Endothelial cell of umbilical vein (primary cell): ENCODE measurements around the gene PADI1. TPM values are rescaled to one million over a fixed set of nuclear protein-coding genes. Genes with fewer than 3 reads are reported as not detected.

Experiments used
- BruUV-seq: library from RNA; stranded (reverse); fragments of 400-500 nt; replicated peaks from 2 replicates; lab custom pipeline; 2021; lab: Mats Ljungman, UMichigan
- CTCF ChIA-PET: fragments of 300-600, 350-600 bp; sonication (Branson Sonifier 250); formaldehyde crosslinking; loops from one replicate; lab custom pipeline; 2021; ENCODE audit warnings: antibody characterized with exemption, inconsistent platforms; lab: Charles Lee
- POLR2A ChIA-PET: fragments of 300-600, 350-600 bp; sonication (Branson Sonifier 250); formaldehyde crosslinking; loops from one replicate; lab custom pipeline; 2021; ENCODE audit warnings: antibody characterized with exemption, inconsistent platforms; lab: Charles Lee
- DNase-seq: peaks from one replicate; pipeline ENCODE4 v3.0.0-alpha.2; 2011; ENCODE audit warnings: low read depth, low spot score
- FAIRE-seq: peaks from 2 replicates; lab custom pipeline; 2011; peaks lifted over from hg19 to GRCh38; lab: Jason Lieb, UNC
- H2AFZ ChIP-seq: 2 replicates; pipeline ENCODE4 v1.6.0; 2012; ENCODE audit warnings: low read depth, low read length, control low read depth, inconsistent platforms
- H3K27ac ChIP-seq: 2 replicates; pipeline ENCODE4 v1.5.1; 2011; ENCODE audit warnings: low read depth, mild to moderate bottlenecking, control low read depth, low read length, moderate library complexity; ENCODE audit not compliant: insufficient read depth
- H3K27me3 ChIP-seq, 2 experiments: 2 replicates each; pipeline versions ENCODE4 v1.6.0 to v1.6.1; 2011; ENCODE audit warnings: low read length in 2 of 2, mixed read lengths in 1 of 2; ENCODE audit not compliant: control insufficient read depth in 2 of 2, insufficient read depth in 2 of 2
- H3K36me3 ChIP-seq, 2 experiments: 2 replicates in 1 of 2; 3 replicates in 1 of 2; pipeline ENCODE4 v1.5.1; 2011; ENCODE audit warnings: low read length in 2 of 2, mild to moderate bottlenecking in 1 of 2, moderate library complexity in 1 of 2; ENCODE audit not compliant: control insufficient read depth in 2 of 2, insufficient read depth in 2 of 2; ENCODE audit errors: extremely low read depth in 1 of 2
- H3K4me1 ChIP-seq: 3 replicates; pipeline ENCODE4 v1.5.1; 2011; ENCODE audit warnings: mild to moderate bottlenecking, low read length; ENCODE audit not compliant: control insufficient read depth, insufficient read depth; ENCODE audit errors: extremely low read depth
- H3K4me2 ChIP-seq: 2 replicates; pipeline ENCODE4 v1.6.1; 2011; ENCODE audit warnings: low read length, control low read depth, mixed read lengths; ENCODE audit not compliant: insufficient read depth
- H3K4me3 ChIP-seq, 3 experiments: fragments of 200-600 bp in 1 of 3; sonication (generic), shearing (Covaris generic) in 1 of 3; replicated peaks in 1 of 3; 2 replicates each; pipeline ENCODE4 v1.5.1; 2011 to 2016; ENCODE audit warnings: control low read depth in 3 of 3, low read length in 3 of 3, mild to moderate bottlenecking in 2 of 3, inconsistent platforms in 1 of 3, low read depth in 1 of 3, moderate library complexity in 1 of 3; ENCODE audit not compliant: insufficient read depth in 1 of 3
- H3K79me2 ChIP-seq: 2 replicates; pipeline ENCODE4 v1.6.0; 2012; ENCODE audit warnings: low read length, inconsistent platforms; ENCODE audit not compliant: control insufficient read depth, insufficient read depth
- H3K9ac ChIP-seq: replicated peaks from 2 replicates; pipeline ENCODE3; 2011; ENCODE audit warnings: low read length, control low read depth; ENCODE audit not compliant: insufficient read depth; ENCODE audit errors: extremely low read depth
- H3K9me1 ChIP-seq: replicated peaks from 3 replicates; pipeline ENCODE4 v1.6.0; 2011; ENCODE audit warnings: mild to moderate bottlenecking, low read length; ENCODE audit not compliant: control insufficient read depth, insufficient read depth; ENCODE audit errors: extremely low read depth
- H3K9me3 ChIP-seq: replicated peaks from 2 replicates; pipeline ENCODE4 v1.5.1; 2012; ENCODE audit warnings: low read length, inconsistent platforms; ENCODE audit not compliant: control insufficient read depth, insufficient read depth
- H4K20me1 ChIP-seq: replicated peaks from 2 replicates; pipeline ENCODE3; 2011; ENCODE audit warnings: mild to moderate bottlenecking, low read length; ENCODE audit not compliant: control insufficient read depth, insufficient read depth; ENCODE audit errors: extremely low read depth
- CTCF ChIP-seq, 2 donors: IDR thresholded peaks; 1 replicate in 1 of 2; 2 replicates in 1 of 2; pipeline ENCODE4 v1.5.1; 2011; ENCODE audit warnings: low read length in 2 of 2, mild to moderate bottlenecking in 2 of 2, moderate library complexity in 2 of 2, control low read depth in 1 of 2, inconsistent platforms in 1 of 2, low read depth in 1 of 2; ENCODE audit not compliant: insufficient read depth in 1 of 2; ENCODE audit errors: extremely low read depth in 1 of 2
- FOS ChIP-seq: IDR thresholded peaks from 2 replicates; pipeline ENCODE4 v1.6.1; 2011; ENCODE audit warnings: mild to moderate bottlenecking, low read length, moderate library complexity, borderline replicate concordance; ENCODE audit not compliant: insufficient read depth
- GATA2 ChIP-seq: IDR thresholded peaks from 2 replicates; pipeline ENCODE4 v1.7.0; 2011; ENCODE audit warnings: low read depth, mild to moderate bottlenecking, moderate library complexity, mixed read lengths, low read length; ENCODE audit not compliant: insufficient read length, insufficient read depth
- JUN ChIP-seq: IDR thresholded peaks from 2 replicates; pipeline ENCODE4 v1.6.1; 2011; ENCODE audit warnings: borderline replicate concordance, low read depth; ENCODE audit not compliant: insufficient read length, insufficient read depth
- MAX ChIP-seq: IDR thresholded peaks from 2 replicates; pipeline ENCODE4 v1.6.1; 2011; ENCODE audit not compliant: insufficient read depth, insufficient read length
- MYC ChIP-seq: IDR thresholded peaks from one replicate; pipeline ENCODE4 v1.6.1; 2011; ENCODE audit warnings: mild to moderate bottlenecking, low read depth, low read length
- POLR2A ChIP-seq: IDR thresholded peaks from 2 replicates; pipeline ENCODE4 v1.6.1; 2012; ENCODE audit warnings: low read depth, mild to moderate bottlenecking, control low read depth, low read length
- POLR2AphosphoS5 ChIP-seq: IDR thresholded peaks from 2 replicates; pipeline ENCODE4 v1.6.1; 2012; ENCODE audit warnings: low read depth, mild to moderate bottlenecking, control low read depth, low read length, moderate library complexity; ENCODE audit not compliant: insufficient read depth
- dilution Hi-C: fragments of 300-500 bp; cut with MboI; formaldehyde crosslinking; loops from one replicate; pipeline ENCODE4 v1.15.0; 2019; ENCODE audit warnings: low sequenced_read_pairs; ENCODE audit not compliant: extremely low pct_ligation_motif_present
- intact Hi-C: fragments of 100-400 bp; cut with micrococcal nuclease; formaldehyde crosslinking; loops from one replicate; pipeline ENCODE4 v1.10.0; 2022
- polyA plus RNA-seq, 4 experiments: library from polyadenylated mRNA; depleted of rRNA in 3 of 4; stranded (reverse) in 3 of 4; unstranded in 1 of 4; fragments of >200 nt; gene quantifications; 2 replicates each; pipeline versions ENCODE4 v1.2.1 to v1.2.3, GENCODE V29; 2011 to 2012; ENCODE audit warnings: missing spikeins in 1 of 4
- total RNA-seq: library from RNA; stranded (reverse); gene quantifications from 2 replicates; pipeline ENCODE4 v1.2.3, GENCODE V29; 2021

PADI1 gene
- total and polyA plus RNA-seq, 2 donors (not counting 3 experiments of a cell fraction or from before 2014, with no cell fraction given): 0.01 TPM; not detected in 1

GRCh38 chr1:17243274-17243673 is 38.3 kb downstream of the PADI1 start:
- no peaks in the 10 kb centered on the region for H3K4me1 ChIP-seq
- POLR2A ChIA-PET: no interaction called here

More at GRCh38 chr1:17243274-17243673, 38.3 kb downstream of the PADI1 start:
- Histone ChIP-seq H4K20me1 (no peaks in the 10 kb centered on the region), H3K9me3 (no peaks in the 10 kb centered on the region), H3K4me2 (no peak overlapping the region), H3K79me2 (no peaks in the 10 kb centered on the region), H2AFZ (no peak overlapping the region), H3K9ac (no peak overlapping the region), H3K27ac (no peak overlapping the region), H3K27me3 (peaks cover 4 to 8% of the 10 kb centered on the region in 2 experiments), H3K36me3 (no peaks in the 10 kb centered on the region), H3K9me1 (no peaks in the 10 kb centered on the region), H3K4me3 (no peak overlapping the region)
- DNase-seq (no peak), FAIRE-seq (no peak)
- intact Hi-C loops (no loop called here), dilution Hi-C loops (no loop called here)
- TF ChIP-seq CTCF (IDR thresholded peaks at IDR 0.05; ENCODE audit: extremely low read depth in 1 of 2, insufficient read depth in 1 of 2, low read depth in 1 of 2, low read length in 2 of 2): no peak
- no peak for TF ChIP-seq MAX
- no peak for TF ChIP-seq JUN
- TF ChIP-seq MYC: no peak
- no peak for TF ChIP-seq POLR2AphosphoS5
- no peak for TF ChIP-seq FOS
- no peak for TF ChIP-seq GATA2
- no peak for TF ChIP-seq POLR2A
- BruUV-seq: no TSS peak
- CTCF ChIA-PET: no interaction called here
